ENCODE data around the gene PDZD8.

- TF ChIP-seq CTCF (IDR thresholded peaks at IDR 0.05), result no peak
- no peak for TF ChIP-seq POLR2A (IDR thresholded peaks at IDR 0.05)
Measured at GRCh38 chr10:117405730-117406129, 30.5 kb upstream of the PDZD8 start.

Data from right lobe of liver (tissue), 4 donors.